Measurements from ENCODE around the gene SLC2A3.

- TF ChIP-seq CTCF (IDR thresholded peaks at IDR 0.05) = no peak
- no peak for TF ChIP-seq POLR2A (IDR thresholded peaks at IDR 0.05)
These were observed 4.9 kb upstream of the SLC2A3 start for GRCh38 chr12:7940906-7941305.

Data from Peyer's patch (tissue), 4 donors.